ENCODE measurements around the gene NPEPPS. TPM values are rescaled to one million over a fixed set of nuclear protein-coding genes. Genes with fewer than 3 reads are reported as not detected.

NPEPPS gene
- total RNA-seq, 4 donors from 2014 or later, result 79.3 to 116 (median 110) TPM

DNA sequence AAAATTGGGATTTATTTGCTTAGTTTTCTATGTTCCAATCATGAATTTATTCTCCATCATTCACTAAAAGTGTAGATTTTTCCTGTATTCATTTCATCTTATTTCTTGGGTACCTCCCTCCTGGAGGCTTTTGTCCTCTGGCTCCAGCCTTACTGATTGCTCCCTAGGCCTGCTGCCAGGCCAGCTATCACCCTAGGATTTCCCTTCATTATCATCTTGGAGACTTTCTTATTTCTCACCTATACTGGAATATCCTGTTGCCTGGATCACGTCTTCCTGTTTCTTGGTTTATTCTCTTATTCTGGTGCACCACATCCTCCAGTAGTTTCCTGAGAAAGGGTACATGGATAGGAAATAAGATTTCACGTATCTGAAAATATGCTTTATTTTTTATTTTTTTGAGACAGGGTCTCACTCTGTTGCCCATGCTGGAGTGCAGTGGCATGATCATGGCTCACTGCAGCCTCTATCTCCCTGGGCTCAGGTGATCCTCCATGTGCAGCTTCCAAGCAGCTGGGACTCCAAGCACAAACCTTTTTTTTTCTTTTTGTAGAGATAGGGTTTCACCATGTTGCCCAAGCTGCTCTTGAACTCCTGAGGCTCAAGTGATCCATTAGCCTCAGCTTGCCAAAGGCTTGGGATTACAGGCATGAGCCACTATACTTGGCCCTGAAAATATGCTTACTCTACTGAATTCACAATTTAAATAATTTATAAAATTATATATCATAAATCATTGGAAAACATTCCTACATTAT, 105.5 kb downstream of the NPEPPS start:
- H3K4me3 ChIP-seq, result no peak overlapping the region
- 78 to 90% methylated on average over 2 of the region's 2 CpGs for WGBS, 2 donors (ENCODE audit: low coverage in 1 of 2)
- no peaks in the 10 kb centered on the region for H3K27me3 ChIP-seq
- H3K4me1 ChIP-seq, result peaks cover 0 to 9% (median 0%) of the 10 kb centered on the region in 3 donors
- no peak for TF ChIP-seq POLR2AphosphoS5 (IDR thresholded peaks at IDR 0.05)
- no peak for TF ChIP-seq POLR2A (IDR thresholded peaks at IDR 0.05)
- TF ChIP-seq, protein P1, sequence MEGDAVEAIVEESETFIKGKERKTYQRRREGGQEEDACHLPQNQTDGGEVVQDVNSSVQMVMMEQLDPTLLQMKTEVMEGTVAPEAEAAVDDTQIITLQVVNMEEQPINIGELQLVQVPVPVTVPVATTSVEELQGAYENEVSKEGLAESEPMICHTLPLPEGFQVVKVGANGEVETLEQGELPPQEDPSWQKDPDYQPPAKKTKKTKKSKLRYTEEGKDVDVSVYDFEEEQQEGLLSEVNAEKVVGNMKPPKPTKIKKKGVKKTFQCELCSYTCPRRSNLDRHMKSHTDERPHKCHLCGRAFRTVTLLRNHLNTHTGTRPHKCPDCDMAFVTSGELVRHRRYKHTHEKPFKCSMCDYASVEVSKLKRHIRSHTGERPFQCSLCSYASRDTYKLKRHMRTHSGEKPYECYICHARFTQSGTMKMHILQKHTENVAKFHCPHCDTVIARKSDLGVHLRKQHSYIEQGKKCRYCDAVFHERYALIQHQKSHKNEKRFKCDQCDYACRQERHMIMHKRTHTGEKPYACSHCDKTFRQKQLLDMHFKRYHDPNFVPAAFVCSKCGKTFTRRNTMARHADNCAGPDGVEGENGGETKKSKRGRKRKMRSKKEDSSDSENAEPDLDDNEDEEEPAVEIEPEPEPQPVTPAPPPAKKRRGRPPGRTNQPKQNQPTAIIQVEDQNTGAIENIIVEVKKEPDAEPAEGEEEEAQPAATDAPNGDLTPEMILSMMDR (IDR thresholded peaks at IDR 0.05), result no peak
- no peak for TF ChIP-seq EP300 (IDR thresholded peaks at IDR 0.05)
- no peak overlapping the region for H3K27ac ChIP-seq
- peaks cover 0 to 37% of the 10 kb centered on the region in 2 donors for H3K36me3 ChIP-seq
- no peak for ATAC-seq
- H3K9me3 ChIP-seq, result no peaks in the 10 kb centered on the region

DNA sequence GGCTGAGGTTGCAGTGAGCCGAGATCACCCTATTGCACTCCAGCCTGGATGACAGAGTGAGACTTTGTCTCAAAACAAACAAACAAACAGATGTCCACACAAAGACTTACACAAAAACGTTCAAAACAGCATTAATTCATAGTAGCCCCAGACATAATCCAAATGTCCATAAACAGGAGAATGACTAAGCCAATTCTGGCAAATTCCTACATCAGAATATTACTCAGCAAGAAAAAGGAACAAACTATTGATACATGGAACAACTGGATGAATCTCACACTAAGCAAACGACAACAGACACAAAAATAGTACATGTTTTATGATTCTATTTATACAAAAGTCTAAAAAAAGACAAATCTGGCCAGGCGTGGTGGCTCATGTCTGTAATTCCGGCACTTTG, 108.0 kb downstream of the NPEPPS start:
- Histone ChIP-seq H3K27me3 (no peaks in the 10 kb centered on the region), H3K9me3 (no peaks in the 10 kb centered on the region), H3K27ac (no peak overlapping the region), H3K36me3 (peaks cover 0 to 34% of the 10 kb centered on the region in 2 donors), H3K4me1 (peaks cover 0 to under 1% (median 0%) of the 10 kb centered on the region in 3 donors), H3K4me3 (no peak overlapping the region)
- ATAC-seq, result no peak
- 66 to 79% methylated on average over 3 to 5 of the region's 5 CpGs for WGBS, 2 donors (ENCODE audit: low coverage in 1 of 2)
- TF ChIP-seq, protein P1 (IDR thresholded peaks at IDR 0.05), result no peak
- TF ChIP-seq EP300 (IDR thresholded peaks at IDR 0.05) (no peak), POLR2A (IDR thresholded peaks at IDR 0.05) (no peak), POLR2AphosphoS5 (IDR thresholded peaks at IDR 0.05) (no peak)

DNA sequence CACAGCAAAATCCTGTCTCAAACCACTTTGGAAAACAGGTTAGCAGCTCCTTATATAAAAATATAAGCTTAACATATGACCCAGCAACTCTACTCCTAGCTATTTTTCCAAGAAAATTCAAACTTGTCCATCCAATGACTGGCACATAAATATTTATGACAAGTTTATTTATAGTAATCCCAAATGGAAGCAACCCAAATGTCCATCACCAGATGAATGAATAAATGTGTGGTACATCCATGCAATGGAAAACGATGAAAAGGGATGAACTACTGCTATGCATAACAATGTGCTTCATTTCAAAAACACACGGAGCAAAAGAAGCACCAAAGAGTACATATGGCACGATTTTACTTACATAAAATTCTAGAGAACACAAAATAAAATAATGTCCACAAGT, 109.2 kb downstream of the NPEPPS start:
- Histone ChIP-seq H3K9me3 (no peaks in the 10 kb centered on the region), H3K36me3 (peaks cover 0 to 29% of the 10 kb centered on the region in 2 donors), H3K27me3 (no peaks in the 10 kb centered on the region), H3K27ac (no peak overlapping the region), H3K4me3 (no peak overlapping the region), H3K4me1 (no peaks in the 10 kb centered on the region)
- WGBS, 2 donors (ENCODE audit: low coverage in 1 of 2), result 67 to 85% methylated on average over 3 of the region's 3 CpGs
- TF ChIP-seq POLR2A (IDR thresholded peaks at IDR 0.05) (no peak), EP300 (IDR thresholded peaks at IDR 0.05) (no peak), POLR2AphosphoS5 (IDR thresholded peaks at IDR 0.05) (no peak)
- TF ChIP-seq, protein P1 (IDR thresholded peaks at IDR 0.05), result no peak
- ATAC-seq, result no peak

DNA sequence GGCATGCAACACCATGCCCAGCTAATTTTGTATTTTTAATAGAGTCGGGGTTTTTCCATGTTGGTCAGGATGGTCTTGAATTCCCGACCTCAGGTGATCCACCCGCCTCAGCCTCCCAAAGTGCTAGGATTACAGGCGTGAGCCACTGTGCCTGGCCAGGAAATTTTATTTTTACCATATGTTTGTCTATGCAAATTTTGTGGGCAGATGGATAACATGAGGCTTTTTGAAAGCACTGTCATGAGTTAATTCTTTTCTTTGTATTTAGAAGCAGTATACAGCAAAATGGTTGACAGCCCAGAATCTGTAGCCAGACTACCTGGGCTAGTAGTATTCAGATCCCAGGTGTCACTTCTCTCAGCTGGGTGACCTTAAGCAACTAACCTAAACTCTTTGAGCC, 110.3 kb downstream of the NPEPPS start:
- Histone ChIP-seq H3K9me3 (no peaks in the 10 kb centered on the region), H3K36me3 (peaks cover 0 to 18% of the 10 kb centered on the region in 2 donors), H3K4me3 (no peak overlapping the region), H3K27me3 (no peaks in the 10 kb centered on the region), H3K4me1 (no peaks in the 10 kb centered on the region), H3K27ac (no peak overlapping the region)
- no peak for TF ChIP-seq POLR2A (IDR thresholded peaks at IDR 0.05)
- WGBS, 2 donors (ENCODE audit: low coverage in 1 of 2), result 88% methylated on average over 3 of the region's 4 CpGs; no CpG with 5 or more reads in 1 of the 2 donors
- ATAC-seq, result no peak

DNA sequence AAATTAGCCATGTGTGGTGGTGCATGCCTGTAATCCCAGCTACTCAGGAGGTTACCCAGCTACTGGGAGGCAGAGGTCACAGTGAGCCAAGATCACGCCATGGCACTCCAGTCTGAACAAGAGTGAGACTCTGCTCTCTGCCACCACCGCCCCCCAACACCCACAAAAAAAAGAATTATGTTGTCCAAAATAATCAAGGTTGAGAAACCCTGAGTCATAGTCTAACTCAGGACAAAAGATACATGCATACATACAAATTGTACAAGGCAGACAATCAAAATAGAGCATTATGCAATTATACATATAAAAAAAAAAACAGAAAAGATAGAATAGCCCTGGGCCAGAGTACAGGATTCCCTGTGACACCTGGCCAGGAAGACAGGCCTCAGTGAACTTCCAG, 112.2 kb downstream of the NPEPPS start:
- TF ChIP-seq EP300 (IDR thresholded peaks at IDR 0.05) (no peak), POLR2AphosphoS5 (IDR thresholded peaks at IDR 0.05) (no peak), POLR2A (IDR thresholded peaks at IDR 0.05) (no peak)
- TF ChIP-seq, protein P1 (IDR thresholded peaks at IDR 0.05), result no peak
- Histone ChIP-seq H3K27ac (no peak overlapping the region), H3K36me3 (peaks cover 0 to under 1% of the 10 kb centered on the region in 2 donors), H3K4me1 (peaks cover 0 to 8% (median 0%) of the 10 kb centered on the region in 3 donors), H3K4me3 (no peak overlapping the region), H3K27me3 (no peaks in the 10 kb centered on the region), H3K9me3 (no peaks in the 10 kb centered on the region)
- WGBS, 2 donors (ENCODE audit: low coverage in 1 of 2), result 100% methylated on average over 1 of the region's 2 CpGs; no CpG with 5 or more reads in 1 of the 2 donors
- ATAC-seq, result no peak
